Choroid plexus epithelial cell (primary cell): Measurements from ENCODE around the gene IER5.
"Not testable (repeated sequence)": the region's sequence is repeated elsewhere in the genome, so short reads cannot be mapped to it uniquely, and the experiment has no call there.

Experiments used
- DNase-seq: peaks from one replicate; pipeline ENCODE4 v3.0.0-alpha.2; 2010; ENCODE audit warnings: low read depth
- H3K4me3 ChIP-seq: 2 replicates; pipeline ENCODE4 v1.5.1; 2011; ENCODE audit warnings: low read depth, mild to moderate bottlenecking, control low read depth, low read length, moderate library complexity
- TF ChIP-seq, protein P1 (sequence below): conservative IDR thresholded peaks from 2 replicates; pipeline ENCODE4 v1.5.1; 2011; ENCODE audit warnings: low read depth, mild to moderate bottlenecking, control low read depth, inconsistent platforms, low read length, moderate library complexity

The IER5 gene

GRCh38 chr1:181056560-181056959 lies 31.9 kb upstream of the IER5 start:
- TF ChIP-seq, protein P1, sequence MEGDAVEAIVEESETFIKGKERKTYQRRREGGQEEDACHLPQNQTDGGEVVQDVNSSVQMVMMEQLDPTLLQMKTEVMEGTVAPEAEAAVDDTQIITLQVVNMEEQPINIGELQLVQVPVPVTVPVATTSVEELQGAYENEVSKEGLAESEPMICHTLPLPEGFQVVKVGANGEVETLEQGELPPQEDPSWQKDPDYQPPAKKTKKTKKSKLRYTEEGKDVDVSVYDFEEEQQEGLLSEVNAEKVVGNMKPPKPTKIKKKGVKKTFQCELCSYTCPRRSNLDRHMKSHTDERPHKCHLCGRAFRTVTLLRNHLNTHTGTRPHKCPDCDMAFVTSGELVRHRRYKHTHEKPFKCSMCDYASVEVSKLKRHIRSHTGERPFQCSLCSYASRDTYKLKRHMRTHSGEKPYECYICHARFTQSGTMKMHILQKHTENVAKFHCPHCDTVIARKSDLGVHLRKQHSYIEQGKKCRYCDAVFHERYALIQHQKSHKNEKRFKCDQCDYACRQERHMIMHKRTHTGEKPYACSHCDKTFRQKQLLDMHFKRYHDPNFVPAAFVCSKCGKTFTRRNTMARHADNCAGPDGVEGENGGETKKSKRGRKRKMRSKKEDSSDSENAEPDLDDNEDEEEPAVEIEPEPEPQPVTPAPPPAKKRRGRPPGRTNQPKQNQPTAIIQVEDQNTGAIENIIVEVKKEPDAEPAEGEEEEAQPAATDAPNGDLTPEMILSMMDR, result no peak
- no peak overlapping the region for H3K4me3 ChIP-seq
- no peak for DNase-seq

GRCh38 chr1:181057079-181057478 lies 31.4 kb upstream of the IER5 start:
- no peak overlapping the region for H3K4me3 ChIP-seq
- DNase-seq, result no peak
- TF ChIP-seq, protein P1, result no peak

GRCh38 chr1:181059435-181059834 lies 29.1 kb upstream of the IER5 start:
- TF ChIP-seq, protein P1, result no peak
- no peak overlapping the region for H3K4me3 ChIP-seq
- no peak for DNase-seq

- DNase-seq, result no peak
- H3K4me3 ChIP-seq, result no peak overlapping the region
Observed at GRCh38 chr1:181060066-181060465, 28.4 kb upstream of the IER5 start.

DNA sequence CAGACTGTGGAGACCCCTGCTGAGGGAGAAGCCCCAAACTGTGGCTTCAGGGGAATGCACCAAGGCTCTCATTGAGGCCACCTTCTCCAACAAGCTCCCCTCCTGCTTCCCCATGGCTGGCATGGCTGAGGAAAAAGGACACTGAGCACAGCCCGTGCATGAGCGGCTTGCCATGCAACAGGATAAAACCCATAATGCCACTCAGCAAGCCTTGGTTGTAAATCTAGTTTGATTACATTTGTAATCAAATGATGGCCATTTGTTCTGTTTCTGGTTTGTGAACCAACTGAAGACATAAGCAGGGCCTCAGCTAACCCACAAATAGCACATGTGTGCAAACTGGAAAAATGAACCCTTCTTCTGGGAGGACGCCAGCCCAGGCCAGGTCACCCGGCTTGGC lies 27.6 kb upstream of the IER5 start:
- not testable (repeated sequence) for H3K4me3 ChIP-seq, DNase-seq

More at GRCh38 chr1:181060066-181060465, 28.4 kb upstream of the IER5 start:
- TF ChIP-seq, protein P1, result no peak

- no peak for DNase-seq
- TF ChIP-seq, protein P1, result no peak
- no peak overlapping the region for H3K4me3 ChIP-seq
Observed at GRCh38 chr1:181061487-181061886, 27.0 kb upstream of the IER5 start.

GRCh38 chr1:181061891-181062835 lies 26.3 kb upstream of the IER5 start:
- H3K4me3 ChIP-seq, result no peak overlapping the region
- TF ChIP-seq, protein P1, result no peak
- DNase-seq, result no peak
